ENCODE data around the gene LRP3.

The LRP3 gene

DNA sequence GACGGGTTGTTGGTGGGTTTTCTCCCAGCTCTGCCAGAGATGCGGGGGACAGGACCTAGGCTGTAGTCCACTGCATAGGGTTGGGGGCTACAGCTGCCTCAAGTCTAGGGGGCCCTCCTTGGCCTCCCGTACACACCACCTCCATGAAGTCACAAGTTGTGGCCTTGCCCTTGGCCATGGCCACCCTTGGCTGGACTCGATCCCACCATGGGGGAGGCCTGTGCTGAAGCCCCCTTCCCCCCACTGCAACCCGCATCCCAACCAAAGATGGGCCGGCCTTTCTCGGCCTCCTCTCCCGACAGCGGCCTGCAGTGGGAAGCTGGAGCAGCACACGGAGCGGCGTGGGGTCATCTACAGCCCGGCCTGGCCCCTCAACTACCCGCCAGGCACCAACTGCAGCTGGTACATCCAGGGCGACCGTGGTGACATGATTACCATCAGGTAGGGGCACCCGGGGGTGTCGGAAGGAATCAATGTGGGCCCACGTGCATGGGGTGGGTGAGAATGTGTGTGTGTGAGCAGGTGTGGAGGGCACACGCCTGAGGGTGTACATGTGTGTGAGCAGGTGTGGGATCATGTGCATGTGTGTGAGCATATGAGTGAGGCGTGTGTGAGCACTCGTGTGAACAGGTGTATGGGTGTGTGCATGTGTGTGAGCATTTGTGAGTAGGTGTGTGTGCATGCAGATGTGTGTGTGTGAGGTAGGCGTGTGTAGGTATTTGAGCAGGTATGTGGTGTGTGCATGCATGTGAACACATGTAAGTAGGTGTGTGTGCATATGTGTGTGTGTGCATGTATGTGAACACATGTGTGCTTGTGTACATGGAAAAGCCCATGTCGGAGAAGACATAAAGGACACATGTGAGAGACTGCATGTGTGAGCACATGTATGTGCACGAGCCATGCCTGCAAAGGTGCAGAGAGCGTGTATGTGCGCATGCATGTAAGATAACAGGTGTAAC lies 8.7 kb downstream of the LRP3 start:
- in situ Hi-C loops (cut with HindIII; ENCODE audit: low sequenced_read_pairs): no loop called here

GRCh38 chr19:33203529-33203928 lies 9.4 kb downstream of the LRP3 start:
- no peak for TF ChIP-seq CTCF (IDR thresholded peaks at IDR 0.05; ENCODE audit: low read depth, low read length, missing control alignments)
- in situ Hi-C loops (cut with HindIII; ENCODE audit: low sequenced_read_pairs): no loop called here
- no peak overlapping the region for H3K4me3 ChIP-seq (ENCODE audit: low read depth, low read length)
- no peak for DNase-seq (ENCODE audit: low read depth)

More for the DNA sequence above, 8.7 kb downstream of the LRP3 start:
- TF ChIP-seq CTCF (IDR thresholded peaks at IDR 0.05; ENCODE audit: low read depth, low read length, missing control alignments): no peak
- H3K4me3 ChIP-seq (ENCODE audit: low read depth, low read length): no peak overlapping the region
- no peak for DNase-seq (ENCODE audit: low read depth)

DNA sequence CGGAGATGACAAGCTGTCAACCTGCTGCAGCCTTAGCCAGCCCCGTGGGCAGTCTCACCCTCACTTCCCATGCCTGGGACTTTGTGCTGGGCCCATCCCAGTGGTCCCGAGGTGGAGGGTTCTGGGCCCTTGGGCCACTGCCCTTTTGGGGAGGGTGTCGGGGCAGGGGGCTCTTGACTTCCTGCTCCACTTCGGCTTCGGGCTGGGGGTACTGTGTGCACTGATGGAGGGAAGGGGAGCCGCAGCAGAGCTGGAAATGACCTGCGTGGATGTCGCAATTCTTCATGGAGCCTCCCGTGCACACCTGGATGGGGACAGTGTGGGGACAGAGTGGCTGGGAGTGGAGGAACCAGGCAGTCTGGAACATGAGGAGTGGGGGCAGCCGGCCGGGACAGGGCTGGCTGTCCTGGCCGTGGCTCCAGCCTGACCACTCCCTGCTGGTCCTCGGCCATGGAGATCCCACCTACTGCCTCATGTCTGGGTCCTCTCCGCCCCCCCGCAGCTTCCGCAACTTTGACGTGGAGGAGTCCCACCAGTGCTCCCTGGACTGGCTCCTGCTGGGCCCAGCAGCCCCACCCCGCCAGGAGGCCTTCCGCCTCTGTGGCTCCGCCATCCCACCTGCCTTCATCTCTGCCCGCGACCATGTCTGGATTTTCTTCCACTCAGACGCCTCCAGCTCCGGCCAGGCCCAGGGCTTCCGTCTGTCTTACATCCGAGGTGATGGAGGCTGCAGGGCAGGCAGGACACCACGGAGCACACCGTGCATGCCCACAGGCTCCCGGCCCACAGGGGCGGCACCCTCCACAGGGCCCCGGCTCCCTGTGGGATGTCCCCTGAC lies 10.2 kb downstream of the LRP3 start:
- no peak overlapping the region for H3K4me3 ChIP-seq (ENCODE audit: low read depth, low read length)
- DNase-seq (ENCODE audit: low read depth): no peak
- TF ChIP-seq CTCF (IDR thresholded peaks at IDR 0.05; ENCODE audit: low read depth, low read length, missing control alignments): no peak
- in situ Hi-C loops (cut with HindIII; ENCODE audit: low sequenced_read_pairs): no loop called here

- in situ Hi-C loops (cut with HindIII; ENCODE audit: low sequenced_read_pairs): no loop called here
- no peak for TF ChIP-seq CTCF (IDR thresholded peaks at IDR 0.05; ENCODE audit: low read depth, low read length, missing control alignments)
- no peak overlapping the region for H3K4me3 ChIP-seq (ENCODE audit: low read depth, low read length)
- DNase-seq (ENCODE audit: low read depth): no peak
Measured at GRCh38 chr19:33205110-33205509, 11.0 kb downstream of the LRP3 start.

DNA sequence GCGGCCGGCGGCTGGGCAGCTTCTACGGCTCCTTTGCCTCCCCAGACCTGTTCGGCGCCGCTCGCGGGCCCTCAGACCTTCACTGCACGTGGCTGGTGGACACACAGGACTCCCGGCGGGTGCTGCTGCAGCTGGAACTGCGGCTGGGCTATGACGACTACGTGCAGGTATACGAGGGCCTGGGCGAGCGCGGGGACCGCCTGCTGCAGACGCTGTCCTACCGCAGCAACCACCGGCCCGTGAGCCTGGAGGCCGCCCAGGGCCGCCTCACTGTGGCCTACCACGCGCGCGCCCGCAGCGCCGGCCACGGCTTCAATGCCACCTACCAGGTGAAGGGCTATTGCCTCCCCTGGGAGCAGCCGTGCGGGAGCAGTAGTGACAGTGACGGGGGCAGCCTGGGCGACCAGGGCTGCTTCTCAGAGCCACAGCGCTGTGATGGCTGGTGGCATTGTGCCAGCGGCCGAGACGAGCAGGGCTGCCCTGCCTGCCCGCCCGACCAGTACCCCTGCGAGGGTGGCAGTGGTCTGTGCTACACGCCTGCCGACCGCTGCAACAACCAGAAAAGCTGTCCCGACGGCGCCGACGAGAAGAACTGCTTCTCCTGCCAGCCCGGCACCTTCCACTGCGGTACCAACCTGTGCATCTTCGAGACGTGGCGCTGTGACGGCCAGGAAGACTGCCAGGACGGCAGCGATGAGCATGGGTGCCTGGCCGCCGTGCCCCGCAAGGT lies 11.6 kb downstream of the LRP3 start:
- in situ Hi-C loops (cut with HindIII; ENCODE audit: low sequenced_read_pairs): no loop called here
- DNase-seq (ENCODE audit: low read depth): no peak
- TF ChIP-seq CTCF (IDR thresholded peaks at IDR 0.05; ENCODE audit: low read depth, low read length, missing control alignments): no peak
- H3K4me3 ChIP-seq (ENCODE audit: low read depth, low read length): no peak overlapping the region

Data from astrocyte of the cerebellum (primary cell).